Hepatocyte (in vitro differentiated cells): Measurements from ENCODE around the gene PARN.

ENCODE experiments used
- EZH2 ChIP-seq: fragments of 200-600 bp; sonication (generic); IDR thresholded peaks from 2 replicates; pipeline ENCODE4 v1.6.1; 2016; ENCODE audit warnings: antibody characterized with exemption, mild to moderate bottlenecking, borderline replicate concordance
- EZH2phosphoT487 ChIP-seq: fragments of 200-600 bp; sonication (generic); IDR thresholded peaks from one replicate; pipeline ENCODE4 v1.6.1; 2018; ENCODE audit warnings: antibody characterized with exemption, mild to moderate bottlenecking, low read depth, moderate library complexity; ENCODE audit not compliant: unreplicated experiment, severe bottlenecking
- TF ChIP-seq, protein P1 (sequence below): fragments of 200-600 bp; sonication (generic); IDR thresholded peaks from 2 replicates; pipeline ENCODE4 v1.5.1; 2016; ENCODE audit warnings: antibody characterized with exemption, mild to moderate bottlenecking; ENCODE audit not compliant: poor library complexity

DNA sequence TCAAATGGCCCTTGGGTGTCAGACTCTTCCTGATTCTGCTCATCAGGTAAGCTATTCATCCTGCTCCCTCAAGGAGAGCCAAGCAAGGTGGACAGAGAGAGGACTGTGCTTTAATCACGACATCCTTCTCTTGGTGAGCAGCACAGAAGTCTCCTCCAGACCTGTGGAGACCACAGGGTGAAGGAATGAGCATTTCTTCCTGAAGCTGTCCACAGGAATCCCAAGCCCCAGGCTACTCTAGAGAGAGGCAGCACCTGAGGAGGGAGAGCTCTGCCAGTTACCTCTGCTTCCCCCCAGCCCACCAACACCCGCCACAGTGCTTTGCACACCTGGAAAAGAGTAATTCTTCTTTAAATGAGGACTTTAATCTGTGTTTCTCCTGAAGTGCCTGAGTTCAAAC lies 100.0 kb downstream of the PARN start:
- TF ChIP-seq, protein P1, sequence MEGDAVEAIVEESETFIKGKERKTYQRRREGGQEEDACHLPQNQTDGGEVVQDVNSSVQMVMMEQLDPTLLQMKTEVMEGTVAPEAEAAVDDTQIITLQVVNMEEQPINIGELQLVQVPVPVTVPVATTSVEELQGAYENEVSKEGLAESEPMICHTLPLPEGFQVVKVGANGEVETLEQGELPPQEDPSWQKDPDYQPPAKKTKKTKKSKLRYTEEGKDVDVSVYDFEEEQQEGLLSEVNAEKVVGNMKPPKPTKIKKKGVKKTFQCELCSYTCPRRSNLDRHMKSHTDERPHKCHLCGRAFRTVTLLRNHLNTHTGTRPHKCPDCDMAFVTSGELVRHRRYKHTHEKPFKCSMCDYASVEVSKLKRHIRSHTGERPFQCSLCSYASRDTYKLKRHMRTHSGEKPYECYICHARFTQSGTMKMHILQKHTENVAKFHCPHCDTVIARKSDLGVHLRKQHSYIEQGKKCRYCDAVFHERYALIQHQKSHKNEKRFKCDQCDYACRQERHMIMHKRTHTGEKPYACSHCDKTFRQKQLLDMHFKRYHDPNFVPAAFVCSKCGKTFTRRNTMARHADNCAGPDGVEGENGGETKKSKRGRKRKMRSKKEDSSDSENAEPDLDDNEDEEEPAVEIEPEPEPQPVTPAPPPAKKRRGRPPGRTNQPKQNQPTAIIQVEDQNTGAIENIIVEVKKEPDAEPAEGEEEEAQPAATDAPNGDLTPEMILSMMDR, result no peak
- no peak for TF ChIP-seq EZH2
- no peak for TF ChIP-seq EZH2phosphoT487
